Upper lobe of right lung (tissue), 1 donor: Measurements from ENCODE around the gene LRRC25. TPM values are rescaled to one million over a fixed set of nuclear protein-coding genes. Genes with fewer than 3 reads are reported as not detected.
A peak's percentile ranks its signal among the peaks of the same experiment; 100 is the strongest.

ENCODE experiments used
- ATAC-seq: fragments of 200-7000 bp; cut with Tn5 transposase; one replicate; pipeline ENCODE4 v1.9.1; 2020; ENCODE audit warnings: mild to moderate bottlenecking, moderate library complexity
- DNase-seq: peaks from one replicate; pipeline ENCODE4 v3.0.0-alpha.2; 2020
- H3K27ac ChIP-seq: fragments of 200-600 bp; one replicate; pipeline ENCODE4 v1.8.0; 2022
- H3K27me3 ChIP-seq: fragments of 200-600 bp; one replicate; pipeline ENCODE4 v1.8.0; 2022; ENCODE audit warnings: mild to moderate bottlenecking
- H3K36me3 ChIP-seq: fragments of 200-600 bp; one replicate; pipeline ENCODE4 v1.8.0; 2022
- H3K4me1 ChIP-seq: fragments of 200-600 bp; one replicate; pipeline ENCODE4 v1.8.0; 2022
- H3K4me3 ChIP-seq: fragments of 200-600 bp; one replicate; pipeline ENCODE4 v1.8.0; 2022; ENCODE audit warnings: mild to moderate bottlenecking
- H3K9me3 ChIP-seq: fragments of 200-600 bp; one replicate; pipeline ENCODE4 v1.8.0; 2022
- intact Hi-C: fragments of 100-400 bp; cut with DNase I; formaldehyde crosslinking; loops from one replicate; pipeline ENCODE4 v1.11.0; 2022
- microRNA-seq: library from miRNA; unstranded; fragments of <30 nt; microRNA quantifications from one replicate; pipeline ENCODE4 v1.2.0, GENCODE V29; 2020; ENCODE audit warnings: borderline microRNAs expressed
- total RNA-seq: library from RNA; stranded (reverse); fragmentation: NEBNext Ultra II Directional; extraction: Animal tissue kit (Norgen Biotek cat#: 25700); gene quantifications from one replicate; pipeline ENCODE4 v1.2.1, GENCODE V29; 2021
- TF ChIP-seq, protein P1 (sequence below): fragments of 200-600 bp; IDR thresholded peaks from one replicate; pipeline ENCODE4 v1.8.0; 2022; ENCODE audit warnings: antibody characterized with exemption
- donor health status: DM: no; HTN: yes; CAD: no; lungs with severe emphysema.

LRRC25 gene
- total RNA-seq, 1 donor from 2014 or later, result 22.7 TPM

DNA sequence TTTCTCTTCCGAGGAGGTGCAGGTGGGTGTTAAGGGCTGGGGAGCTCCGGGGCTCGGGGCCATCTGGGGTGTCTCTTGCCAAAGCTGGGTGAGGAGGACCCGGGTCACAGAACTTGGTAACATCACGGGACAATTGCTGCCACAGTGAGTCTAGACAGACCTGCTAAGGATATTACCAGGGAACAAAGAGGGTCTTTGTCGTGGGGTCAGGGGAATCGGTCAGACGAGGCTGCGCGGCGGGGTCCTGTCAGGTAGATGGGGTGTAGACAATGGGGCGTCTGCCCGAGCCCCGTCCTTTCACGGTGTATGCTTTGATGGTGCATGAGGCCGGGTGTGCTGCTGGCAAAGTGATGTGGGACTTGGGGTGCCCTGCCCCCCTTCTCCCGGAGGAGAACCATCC is 49.3 kb downstream of the LRRC25 start:
- intact Hi-C loops, result loop anchor here (5.0 kb wide), 1 partner anchor 64 kb away; no protein-coding TSS in a partner anchor
- no peak overlapping the region for H3K4me3 ChIP-seq
- H3K27me3 ChIP-seq, result no peaks in the 10 kb centered on the region
- H3K9me3 ChIP-seq, result no peaks in the 10 kb centered on the region
- peaks cover 3% of the 10 kb centered on the region for H3K4me1 ChIP-seq
- TF ChIP-seq, protein P1, sequence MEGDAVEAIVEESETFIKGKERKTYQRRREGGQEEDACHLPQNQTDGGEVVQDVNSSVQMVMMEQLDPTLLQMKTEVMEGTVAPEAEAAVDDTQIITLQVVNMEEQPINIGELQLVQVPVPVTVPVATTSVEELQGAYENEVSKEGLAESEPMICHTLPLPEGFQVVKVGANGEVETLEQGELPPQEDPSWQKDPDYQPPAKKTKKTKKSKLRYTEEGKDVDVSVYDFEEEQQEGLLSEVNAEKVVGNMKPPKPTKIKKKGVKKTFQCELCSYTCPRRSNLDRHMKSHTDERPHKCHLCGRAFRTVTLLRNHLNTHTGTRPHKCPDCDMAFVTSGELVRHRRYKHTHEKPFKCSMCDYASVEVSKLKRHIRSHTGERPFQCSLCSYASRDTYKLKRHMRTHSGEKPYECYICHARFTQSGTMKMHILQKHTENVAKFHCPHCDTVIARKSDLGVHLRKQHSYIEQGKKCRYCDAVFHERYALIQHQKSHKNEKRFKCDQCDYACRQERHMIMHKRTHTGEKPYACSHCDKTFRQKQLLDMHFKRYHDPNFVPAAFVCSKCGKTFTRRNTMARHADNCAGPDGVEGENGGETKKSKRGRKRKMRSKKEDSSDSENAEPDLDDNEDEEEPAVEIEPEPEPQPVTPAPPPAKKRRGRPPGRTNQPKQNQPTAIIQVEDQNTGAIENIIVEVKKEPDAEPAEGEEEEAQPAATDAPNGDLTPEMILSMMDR, result no peak
- DNase-seq (no peak), ATAC-seq (peak; percentile 11)
- no peak overlapping the region for H3K27ac ChIP-seq
- H3K36me3 ChIP-seq, result peaks cover 5% of the 10 kb centered on the region

DNA sequence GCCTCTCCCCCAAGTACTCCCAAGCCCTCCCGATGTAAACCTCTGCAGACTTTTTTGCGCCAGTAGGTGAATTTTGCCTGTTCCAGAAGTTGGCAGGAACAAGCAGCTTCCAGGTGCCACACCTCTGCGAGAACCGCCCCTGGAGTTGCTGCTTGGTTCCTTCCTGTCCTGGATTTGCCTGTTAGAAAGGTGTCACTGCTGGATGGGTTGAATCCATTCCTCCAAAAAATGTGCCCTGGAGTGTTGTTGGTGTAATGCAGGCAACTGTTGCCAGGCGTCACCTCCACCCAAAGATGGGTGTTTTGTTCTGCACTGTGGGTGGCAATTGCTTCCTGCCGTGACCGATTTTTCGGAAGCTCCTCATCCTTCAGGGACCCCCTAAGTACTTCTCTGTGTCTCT is 51.3 kb downstream of the LRRC25 start:
- Histone ChIP-seq H3K27ac (no peak overlapping the region), H3K4me3 (no peak overlapping the region), H3K27me3 (no peaks in the 10 kb centered on the region), H3K36me3 (peaks cover 7% of the 10 kb centered on the region), H3K9me3 (no peaks in the 10 kb centered on the region), H3K4me1 (peaks cover 10% of the 10 kb centered on the region)
- intact Hi-C loops, result loop anchor here (5.0 kb wide), 1 partner anchor 66 kb away; no protein-coding TSS in a partner anchor
- TF ChIP-seq, protein P1, result no peak
- DNase-seq (no peak), ATAC-seq (no peak)

DNA sequence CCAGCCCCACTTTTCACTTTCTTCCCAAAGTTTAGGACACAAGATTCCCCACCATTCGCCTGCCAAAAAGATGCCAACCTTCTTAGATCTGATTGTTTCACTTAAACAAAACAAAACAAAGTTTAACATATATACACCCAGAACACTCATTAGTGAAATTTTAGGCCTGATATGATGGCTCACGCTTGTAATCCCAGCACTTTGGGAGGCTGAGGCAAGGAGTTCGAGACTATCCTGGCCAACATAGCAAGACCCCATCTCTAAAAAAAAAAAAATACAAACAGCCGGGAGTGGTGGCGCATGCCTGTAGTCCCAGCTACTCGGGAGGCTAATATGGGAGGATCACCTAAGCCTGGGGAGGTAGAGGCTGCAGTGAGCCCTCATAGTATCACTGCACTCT is 52.1 kb downstream of the LRRC25 start:
- Histone ChIP-seq H3K4me3 (no peak overlapping the region), H3K36me3 (peaks cover 7% of the 10 kb centered on the region), H3K9me3 (no peaks in the 10 kb centered on the region), H3K27me3 (no peaks in the 10 kb centered on the region), H3K4me1 (peaks cover 11% of the 10 kb centered on the region), H3K27ac (no peak overlapping the region)
- TF ChIP-seq, protein P1, result no peak
- ATAC-seq, result no peak
- no peak for DNase-seq
- intact Hi-C loops, result loop anchor here (5.0 kb wide), 1 partner anchor 67 kb away; no protein-coding TSS in a partner anchor

DNA sequence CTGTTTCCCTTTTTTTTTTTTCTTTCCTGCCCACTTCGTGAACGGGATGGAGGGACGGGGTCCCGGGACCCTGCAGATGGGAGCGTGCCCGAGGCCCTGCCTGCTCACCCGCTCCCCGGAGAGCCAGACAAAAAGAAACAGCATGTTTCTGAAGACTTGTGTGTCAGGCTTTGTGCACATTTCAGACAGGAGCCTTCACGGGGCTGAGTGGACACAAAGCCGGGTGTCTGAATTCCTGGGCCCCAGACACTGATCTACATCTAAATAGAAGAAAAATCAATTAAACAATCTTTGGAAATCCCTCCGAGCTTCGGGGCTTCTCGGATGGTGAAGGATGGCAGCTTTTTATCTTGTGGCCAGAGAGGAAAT is 52.9 kb downstream of the LRRC25 start:
- Histone ChIP-seq H3K4me1 (peaks cover 15% of the 10 kb centered on the region), H3K27me3 (no peaks in the 10 kb centered on the region), H3K27ac (no peak overlapping the region), H3K4me3 (no peak overlapping the region), H3K9me3 (no peaks in the 10 kb centered on the region), H3K36me3 (peaks cover 7% of the 10 kb centered on the region)
- intact Hi-C loops, result no loop called here
- DNase-seq (no peak), ATAC-seq (no peak)
- TF ChIP-seq, protein P1, result no peak

DNA sequence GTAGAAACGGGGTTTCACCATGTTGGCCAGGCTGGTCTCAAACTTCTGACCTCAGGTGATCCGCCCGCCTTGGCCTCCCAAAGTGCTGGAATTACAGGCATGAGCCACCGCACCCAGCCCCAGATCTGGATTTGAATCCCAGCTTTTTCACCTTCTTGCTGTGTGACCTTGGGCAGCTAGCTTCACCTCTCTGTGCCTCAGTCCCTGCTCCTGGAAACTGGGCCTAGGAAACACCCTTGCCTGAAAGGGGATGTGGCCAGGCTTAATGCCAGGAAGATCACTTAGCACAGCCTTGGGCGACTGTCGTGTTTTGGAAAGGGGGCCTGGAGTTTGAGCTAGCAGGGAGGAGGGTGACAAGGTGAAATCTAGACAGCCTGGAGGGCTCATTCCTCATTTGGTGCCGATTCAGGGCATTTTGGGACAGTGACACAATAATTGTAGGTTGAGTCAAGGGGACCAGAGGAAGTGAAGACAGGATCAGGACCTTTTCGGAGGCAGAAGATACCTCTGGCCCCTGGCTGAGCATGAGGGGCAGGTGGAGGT is 55.3 kb downstream of the LRRC25 start:
- ATAC-seq, result no peak
- Histone ChIP-seq H3K9me3 (no peaks in the 10 kb centered on the region), H3K27me3 (no peaks in the 10 kb centered on the region), H3K36me3 (peaks cover 7% of the 10 kb centered on the region), H3K27ac (no peak overlapping the region), H3K4me1 (peaks cover 15% of the 10 kb centered on the region), H3K4me3 (no peak overlapping the region)
- TF ChIP-seq, protein P1, result no peak
- no peak for DNase-seq
- intact Hi-C loops, result no loop called here

Small RNA genes within 50 kb of the gene (microRNA-seq; reads per million reads assigned to microRNA genes)
- gene MIR3189, result not detected

Other genes starting within 250 kb of the LRRC25 start
- 24.2 TPM for gene PIK3R2, start 244.5 kb downstream of the LRRC25 start, total RNA-seq
- gene IFI30, start 223.8 kb downstream of the LRRC25 start, total RNA-seq, result 554 TPM
- gene MPV17L2, start 204.4 kb downstream of the LRRC25 start, total RNA-seq, result 8.2 TPM
- 1.9 TPM for gene RAB3A, start 193.6 kb downstream of the LRRC25 start, total RNA-seq
- gene PDE4C, start 171.2 kb downstream of the LRRC25 start, total RNA-seq, result 7.6 TPM
- 4.9 TPM for gene IQCN, start 123.2 kb downstream of the LRRC25 start, total RNA-seq
- gene JUND, start 116.0 kb downstream of the LRRC25 start, total RNA-seq, result 204 TPM
- gene LSM4, start 74.5 kb downstream of the LRRC25 start, total RNA-seq, result 76.9 TPM
- gene PGPEP1, start 57.0 kb downstream of the LRRC25 start, total RNA-seq, result 40.8 TPM
- 105 TPM for gene GDF15, start 11.5 kb downstream of the LRRC25 start, total RNA-seq
- 57.3 TPM for gene SSBP4, start 21.8 kb upstream of the LRRC25 start, total RNA-seq
- 34.6 TPM for gene ISYNA1, start 40.5 kb upstream of the LRRC25 start, total RNA-seq
- 17.7 TPM for gene ELL, start 124.4 kb upstream of the LRRC25 start, total RNA-seq
- gene FKBP8, start 146.0 kb upstream of the LRRC25 start, total RNA-seq, result 201 TPM
- gene KXD1, start 160.2 kb upstream of the LRRC25 start, total RNA-seq, result 68.3 TPM
- 840 TPM for gene UBA52, start 174.2 kb upstream of the LRRC25 start, total RNA-seq
- gene REX1BD, start 191.2 kb upstream of the LRRC25 start, total RNA-seq, result 57.1 TPM
- 23.4 TPM for gene CRLF1, start 209.2 kb upstream of the LRRC25 start, total RNA-seq
- gene TMEM59L, start 215.2 kb upstream of the LRRC25 start, total RNA-seq, result 2.2 TPM
- 11.8 TPM for gene KLHL26, start 239.4 kb upstream of the LRRC25 start, total RNA-seq